Heart left ventricle (tissue), 13 donors: ENCODE measurements around the gene MEX3C.

Experiments used
- CTCF ChIP-seq, 12 donors: fragments of 200-600 bp; sonication (generic) in 4 of 12; IDR thresholded peaks; one replicate each; pipeline versions ENCODE4 v1.5.0 to v1.8.0; 2018 to 2022; ENCODE audit warnings: antibody characterized with exemption in 12 of 12, mild to moderate bottlenecking in 5 of 12
- POLR2A ChIP-seq, 2 donors: fragments of 450-650 bp; IDR thresholded peaks; one replicate each; pipeline ENCODE4 v1.6.1; 2017; ENCODE audit warnings: antibody characterized with exemption in 2 of 2, mild to moderate bottlenecking in 2 of 2, moderate library complexity in 2 of 2
- donor health status: ischemic (EF 13 %, LVEDD 7.1; RV severe dilation, severe dysfunction).
- donor health status: DM: no; HTN: yes; CAD: no.
- donor health status: DM: no; HTN: no; CAD: no.
- donor health status: ischemic (EF 25% LVEDD 6.9; RV normal size, moderate dysfunction).
- donor health status: ischemic (EF 25% LVEDD 5.7; RV mildly dilated, moderate dysfunction).
- donor health status: ischemic (EF 35%, LVEDD 5.7; RV mildly dilated, moderate dysfunction).
- donor health status: nonischemic (EF 11% LVEDD 7.7; RV severe dilation, severe dysfunction).
- donor health status: DM: yes; HTN: yes; CAD: no.
- donor health status: PGD.
- donor health status: ischemic (EF 29% LVEDD 5.4; RV normal size, mild dysfunction).
- donor health status: nonischemic (EF 23%, LVEDD 6.1; RV moderate dilation, normal function).

GRCh38 chr18:51163543-51163942 lies 33.9 kb downstream of the MEX3C start:
- TF ChIP-seq POLR2A (IDR thresholded peaks at IDR 0.05) = no peak
- TF ChIP-seq CTCF (IDR thresholded peaks at IDR 0.05) = no peak
